NCI-H1694 treated with DMSO at 0.1 percent for 48 hours (cell line): Measurements from ENCODE around the gene PRPF39.
A peak's percentile ranks its signal among the peaks of the same experiment; 100 is the strongest.

Source experiments
- DNase-seq: peaks from one replicate; lab custom pipeline; 2025; lab: John Stamatoyannopoulos, UW

Gene PRPF39

DNA sequence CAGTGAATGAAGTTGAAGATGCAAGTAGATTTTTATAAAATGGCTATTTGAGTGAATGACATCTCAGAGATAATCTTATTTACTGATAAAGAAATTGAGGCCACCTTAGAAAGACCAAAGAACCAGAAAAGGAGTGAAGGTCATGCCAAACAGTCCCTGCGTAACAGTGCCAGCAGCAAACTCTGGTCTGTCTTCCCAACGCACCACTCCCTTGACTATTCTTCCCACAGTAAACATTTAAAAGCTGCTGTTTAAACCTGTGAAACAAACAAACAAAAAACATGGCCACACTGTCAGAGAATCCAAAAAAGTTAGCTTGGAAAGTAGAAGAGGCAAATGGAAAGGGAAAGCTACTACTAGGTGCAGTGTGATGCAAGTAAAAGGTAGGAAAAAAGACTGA, 1.5 kb upstream of the PRPF39 start:
- no peak for DNase-seq

DNA sequence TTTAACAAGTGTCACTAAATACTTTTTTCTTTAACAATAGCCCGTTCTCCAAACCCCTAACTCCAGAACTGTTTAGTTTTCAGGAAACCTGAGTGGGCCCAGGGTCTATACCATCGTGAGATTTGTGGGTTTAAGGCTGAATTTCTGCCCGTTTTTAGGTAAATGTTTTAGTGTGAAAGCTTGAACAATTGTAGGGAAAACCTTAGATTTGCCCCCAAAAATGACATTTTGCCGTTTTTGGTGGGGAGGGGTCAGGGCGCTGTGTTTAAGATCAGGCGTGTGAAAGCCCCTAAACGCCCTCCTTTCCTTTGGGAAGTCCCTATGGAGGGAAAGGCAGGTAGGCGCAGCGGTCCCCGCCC, 320 bp upstream of the PRPF39 start:
- DNase-seq: no peak

DNA sequence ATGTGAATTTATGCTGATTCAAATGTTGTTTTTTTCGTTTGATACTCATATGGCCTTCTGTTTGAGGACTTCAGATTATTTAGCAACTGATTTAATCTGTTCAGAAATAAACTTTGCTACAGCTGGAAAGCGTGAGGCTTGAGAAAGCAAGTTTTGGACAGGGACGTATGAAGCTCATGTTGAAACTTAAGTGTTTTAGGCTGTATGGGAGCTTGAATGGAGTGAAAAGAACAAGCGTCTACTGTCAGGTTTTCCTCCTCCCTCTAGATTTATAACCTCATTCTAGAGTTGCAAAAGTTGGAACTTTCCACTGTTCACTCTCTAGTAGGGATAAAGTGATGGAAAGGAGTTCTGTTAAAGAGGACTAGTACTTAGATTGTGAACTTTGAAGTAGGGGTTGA, 1.0 kb downstream of the PRPF39 start:
- DNase-seq: no peak

DNA sequence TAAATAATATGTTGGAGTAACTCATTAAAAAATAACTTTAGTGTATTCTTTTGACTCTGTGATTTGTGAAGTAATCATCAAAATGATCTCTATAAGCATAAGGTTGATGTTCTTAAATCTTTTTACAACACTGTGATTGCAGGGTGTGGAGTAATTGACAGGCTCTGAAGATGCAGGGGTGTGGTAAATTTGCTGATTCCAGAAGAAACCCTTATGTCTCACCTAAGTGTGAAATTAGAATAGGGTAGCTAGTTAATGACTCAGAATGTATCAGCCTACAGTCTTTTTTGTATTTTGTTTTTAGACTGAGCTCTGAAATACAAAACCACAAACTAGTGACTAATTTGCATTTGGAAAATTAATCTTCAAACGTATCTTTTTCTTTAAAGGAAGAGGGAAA, 5.9 kb downstream of the PRPF39 start:
- no peak for DNase-seq

DNA sequence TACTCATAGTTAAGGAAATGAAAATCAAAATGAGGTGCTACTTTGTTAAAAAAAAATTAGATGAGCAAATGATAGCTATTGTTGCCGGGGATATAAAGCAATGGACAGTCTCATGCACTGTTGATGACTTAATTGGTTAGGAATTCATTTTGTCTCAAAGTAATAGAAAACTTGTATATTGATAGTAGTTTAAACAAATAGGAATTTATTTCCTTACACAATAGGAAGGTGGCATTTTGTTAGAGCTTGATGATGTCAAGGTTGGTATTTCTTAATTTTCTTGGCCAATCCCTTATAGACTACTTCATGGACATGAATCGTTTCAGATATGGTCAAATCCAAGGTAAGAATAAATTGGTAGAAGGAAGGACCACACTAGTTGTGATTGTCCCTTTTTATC, 7.8 kb downstream of the PRPF39 start:
- no peak for DNase-seq

DNA sequence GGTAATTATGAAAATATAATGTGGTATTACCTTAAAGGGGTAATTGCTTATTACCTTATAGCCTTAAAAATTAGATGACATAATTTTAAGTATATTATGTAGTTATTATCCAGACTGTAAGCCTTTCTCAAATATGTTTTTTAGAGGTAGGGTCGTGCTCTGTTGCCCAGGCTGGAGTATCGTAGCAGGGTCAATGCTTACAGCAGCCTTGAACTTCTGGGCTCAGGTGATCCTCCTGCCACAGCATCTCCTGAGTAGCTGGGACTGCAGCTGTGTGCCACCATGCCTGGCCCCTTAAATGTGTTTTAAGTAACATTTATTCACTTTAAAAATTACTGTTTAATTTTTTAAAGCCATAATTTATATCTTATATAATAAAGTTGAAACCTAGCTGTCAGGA, 10.4 kb downstream of the PRPF39 start:
- no peak for DNase-seq

DNA sequence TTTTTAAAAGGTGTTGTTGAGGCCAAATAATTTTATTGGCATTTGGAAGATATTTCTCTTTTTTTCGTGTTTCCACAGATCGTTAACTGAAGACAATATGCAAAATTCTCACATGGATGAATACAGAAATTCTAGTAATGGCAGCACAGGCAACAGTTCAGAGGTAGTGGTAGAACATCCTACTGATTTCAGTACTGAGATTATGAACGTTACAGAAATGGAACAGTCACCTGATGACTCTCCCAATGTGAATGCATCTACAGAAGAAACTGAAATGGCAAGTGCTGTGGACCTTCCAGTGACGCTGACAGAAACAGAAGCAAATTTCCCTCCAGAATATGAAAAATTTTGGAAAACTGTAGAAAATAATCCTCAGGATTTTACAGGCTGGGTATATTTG, 11.2 kb downstream of the PRPF39 start:
- DNase-seq: no peak

DNA sequence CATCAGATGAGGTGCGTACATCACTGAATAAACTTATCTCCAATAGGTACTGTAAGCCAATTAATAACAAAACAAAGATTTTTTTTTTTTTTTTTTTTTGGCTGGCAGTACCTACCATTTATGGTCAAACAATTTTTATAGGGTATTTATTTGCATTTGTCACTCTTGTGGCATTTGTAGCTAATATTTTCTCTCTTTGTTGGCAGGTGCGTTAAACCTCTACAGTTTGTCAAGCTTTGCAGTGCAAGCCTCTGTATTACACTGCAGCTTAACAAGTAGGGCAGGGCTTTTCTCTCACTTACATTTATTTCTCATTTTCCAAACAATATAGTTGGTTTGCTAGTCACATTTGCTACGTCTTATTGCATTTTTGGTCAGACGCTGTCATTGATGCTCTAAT, 12.3 kb downstream of the PRPF39 start:
- DNase-seq: no peak

DNA sequence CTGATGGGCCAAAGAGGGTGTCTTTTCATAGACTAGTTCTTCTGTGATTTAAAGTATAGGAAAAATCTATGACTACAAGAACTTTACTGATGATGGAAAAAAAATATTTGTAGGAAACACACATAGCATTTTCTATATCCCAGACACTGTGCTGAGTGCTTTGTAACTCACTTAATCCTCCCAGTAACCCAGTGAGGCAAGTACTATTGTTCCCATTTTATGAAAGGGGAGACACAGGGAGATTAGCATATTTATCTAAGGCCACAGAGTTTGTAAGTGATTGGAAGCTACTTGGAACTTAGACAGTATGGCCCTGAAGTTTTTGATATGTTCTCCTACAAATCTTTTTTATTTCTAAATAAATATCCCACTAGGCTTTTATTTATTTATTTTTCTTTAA, 19.9 kb downstream of the PRPF39 start:
- DNase-seq: no peak

DNA sequence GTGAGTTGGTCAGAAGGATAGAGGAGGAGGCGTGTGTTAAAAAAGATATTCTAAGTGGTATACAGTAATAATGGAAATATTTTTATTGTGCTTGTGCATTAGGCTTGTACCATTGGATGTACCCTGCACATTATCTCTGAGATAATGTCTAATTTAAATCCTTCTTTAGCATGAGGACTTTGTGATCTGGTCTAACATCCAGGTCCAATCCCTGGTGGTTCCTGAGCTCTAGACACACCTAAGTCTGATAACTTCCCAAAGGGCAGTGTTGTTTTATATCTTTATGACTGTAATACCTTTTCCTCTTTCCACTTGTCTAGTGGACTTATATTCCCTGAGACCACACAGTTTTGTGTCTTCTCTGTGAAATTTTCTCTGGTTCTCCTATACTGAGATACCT, 20.6 kb downstream of the PRPF39 start:
- no peak for DNase-seq

DNA sequence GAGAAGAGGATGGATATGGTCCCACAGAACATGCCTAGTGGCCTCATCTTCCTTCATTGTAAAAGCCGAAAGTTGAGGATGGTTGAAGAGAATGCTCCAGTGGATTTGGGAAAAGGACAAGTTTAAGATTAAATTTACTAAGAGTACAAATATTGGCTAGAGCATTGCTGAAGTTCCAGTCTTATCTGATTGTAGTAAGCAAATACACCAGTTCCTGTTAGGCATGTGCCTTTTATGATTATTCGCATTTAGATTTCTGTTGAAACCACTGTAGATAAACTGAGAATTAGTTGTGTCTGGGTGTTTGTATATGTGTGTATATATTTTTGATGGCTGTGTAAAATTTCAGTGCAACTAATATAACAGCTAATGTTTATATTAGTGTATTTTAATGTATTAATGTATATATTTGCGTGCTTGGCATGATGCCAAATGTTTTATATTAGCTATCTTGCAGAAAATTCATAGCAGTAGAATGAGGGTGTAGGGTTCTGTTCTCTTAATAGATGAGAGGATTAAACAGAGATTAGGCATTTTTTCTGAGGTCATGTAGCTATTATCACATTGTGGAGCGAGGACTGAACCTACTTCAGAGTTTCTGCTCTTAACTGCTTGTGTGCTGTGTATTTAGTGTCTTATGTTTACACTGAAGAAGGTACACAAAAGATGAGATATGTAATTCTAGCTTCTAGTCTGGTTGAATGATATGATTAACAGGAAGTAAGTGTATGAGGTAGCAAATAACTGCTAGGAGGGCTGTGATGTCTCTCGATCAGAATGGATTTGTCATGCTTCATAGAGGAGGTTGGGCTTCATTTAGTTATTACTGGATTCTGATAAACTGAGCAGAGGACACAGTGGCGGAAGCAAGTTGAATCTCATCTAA, 29.2 kb downstream of the PRPF39 start:
- DNase-seq: no peak

DNA sequence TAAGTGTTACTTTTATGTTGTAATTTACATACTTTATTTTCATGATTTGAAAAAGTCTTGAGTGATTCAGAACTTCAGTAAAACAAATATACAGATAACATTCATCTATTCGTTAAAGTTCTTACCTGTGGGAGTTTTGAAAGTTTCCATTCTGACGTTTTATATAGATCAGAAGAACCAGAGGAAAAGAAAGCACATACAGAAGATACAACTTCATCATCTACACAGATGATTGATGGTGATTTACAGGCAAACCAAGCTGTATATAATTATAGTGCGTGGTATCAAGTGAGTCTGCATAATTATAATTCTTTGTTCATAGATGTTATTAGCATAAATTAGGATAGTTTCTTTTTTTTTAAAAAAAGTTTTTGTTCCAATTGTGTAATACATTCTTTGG, 30.4 kb downstream of the PRPF39 start:
- no peak for DNase-seq

DNA sequence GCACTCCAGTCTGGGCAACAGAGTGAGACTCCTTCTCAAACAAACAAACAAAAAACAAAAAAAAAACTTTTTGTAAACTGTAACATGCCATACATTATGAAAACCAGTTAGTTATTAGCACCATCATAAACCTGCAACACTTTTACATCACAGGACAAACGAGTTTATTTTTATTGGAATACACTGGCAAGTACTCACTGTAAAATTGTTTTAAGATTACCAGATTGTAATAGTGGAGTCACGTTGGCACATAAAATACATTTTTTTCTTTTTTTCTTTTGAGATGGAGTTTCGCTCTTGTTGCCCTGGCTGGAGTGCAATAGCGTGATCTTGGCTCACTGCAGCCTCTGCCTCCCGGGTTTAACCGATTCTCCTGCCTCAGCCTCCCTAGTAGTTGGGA, 34.7 kb downstream of the PRPF39 start:
- DNase-seq: no peak

DNA sequence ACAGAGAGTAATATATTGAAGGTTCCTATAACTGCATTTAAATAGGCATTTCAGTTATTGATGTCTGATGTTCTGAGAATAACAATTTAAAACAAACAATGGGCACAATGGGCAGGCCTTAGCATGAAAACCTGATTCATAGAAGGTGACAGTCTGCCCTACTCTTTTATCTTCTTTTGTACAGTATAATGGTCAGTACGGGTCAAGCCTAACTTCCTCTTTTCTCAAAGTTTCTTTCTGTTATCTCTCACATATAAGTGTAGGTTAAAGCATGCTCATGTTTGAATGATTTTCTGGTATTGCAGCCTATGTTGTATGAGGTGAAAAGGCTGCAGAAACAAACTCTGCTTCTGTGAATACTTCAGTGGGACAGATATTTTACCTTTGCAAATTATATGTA, 36.2 kb downstream of the PRPF39 start:
- no peak for DNase-seq

DNA sequence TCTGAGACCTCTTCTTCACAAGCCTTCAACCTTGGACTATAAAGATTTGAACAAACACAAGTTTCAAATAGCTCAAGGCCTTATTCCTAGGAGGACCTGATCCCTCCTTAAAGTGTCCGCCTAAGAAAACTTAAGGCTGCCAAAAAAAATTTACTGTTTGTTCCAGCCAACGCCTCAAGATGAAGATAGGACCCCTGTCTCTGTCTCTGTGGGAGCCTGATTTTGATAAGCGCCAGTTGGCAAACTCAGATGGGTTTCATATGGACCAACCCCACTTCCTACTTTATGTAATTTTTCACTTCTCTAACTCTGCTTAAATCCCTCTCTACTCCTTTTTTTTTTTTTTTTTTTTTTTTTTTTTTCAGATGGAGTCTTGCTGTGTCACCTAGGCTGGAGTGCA, 39.4 kb downstream of the PRPF39 start:
- no peak for DNase-seq

DNA sequence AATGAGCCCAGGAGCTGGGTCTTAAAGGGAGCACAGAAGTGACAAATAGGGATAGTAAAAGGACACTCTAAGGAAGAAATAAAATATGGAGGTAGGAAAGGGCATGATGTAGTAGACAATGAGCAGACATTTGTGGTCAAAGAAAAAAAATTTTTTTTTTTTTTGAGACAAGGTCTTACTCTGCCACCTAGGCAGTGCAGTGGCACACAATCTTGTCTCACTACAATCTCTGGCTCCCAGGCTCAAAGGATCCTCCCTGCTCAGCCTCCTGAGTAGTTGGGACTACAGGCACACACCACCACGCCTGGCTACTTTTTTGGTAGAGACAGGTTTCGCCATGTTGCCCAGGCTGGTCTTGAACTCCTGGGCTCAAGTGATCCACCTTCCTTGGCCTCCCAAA, 41.8 kb downstream of the PRPF39 start:
- no peak for DNase-seq

DNA sequence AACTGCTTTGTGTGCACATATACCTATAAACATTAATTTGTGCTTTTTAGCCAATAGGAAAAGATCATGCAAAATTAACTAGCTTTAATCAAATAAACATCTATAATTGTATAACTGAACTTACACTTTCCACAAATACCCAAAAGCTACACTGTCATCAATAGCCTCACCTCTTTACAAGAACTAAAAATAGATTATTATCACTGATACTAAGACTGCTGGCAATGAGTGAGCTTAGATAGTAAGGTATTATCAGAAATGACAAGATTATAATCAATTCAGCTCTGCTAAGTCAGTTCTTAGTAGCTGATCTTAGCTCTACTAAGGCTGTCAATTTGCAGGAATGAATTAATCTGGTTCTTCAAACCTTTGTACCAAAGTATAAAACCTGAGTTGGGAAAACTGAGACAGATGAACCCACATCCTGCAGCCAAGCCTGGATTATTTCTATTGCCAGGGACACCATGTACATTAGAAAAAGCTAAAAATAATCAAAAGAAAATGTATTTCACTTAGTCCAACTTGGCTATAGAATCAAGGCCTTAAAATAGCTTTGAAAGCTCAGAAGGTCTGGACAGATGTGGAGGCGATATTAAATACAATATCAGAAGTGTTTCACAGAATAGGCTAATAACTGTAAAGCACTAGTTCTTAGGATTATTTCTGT, 45.2 kb downstream of the PRPF39 start:
- no peak for DNase-seq

DNA sequence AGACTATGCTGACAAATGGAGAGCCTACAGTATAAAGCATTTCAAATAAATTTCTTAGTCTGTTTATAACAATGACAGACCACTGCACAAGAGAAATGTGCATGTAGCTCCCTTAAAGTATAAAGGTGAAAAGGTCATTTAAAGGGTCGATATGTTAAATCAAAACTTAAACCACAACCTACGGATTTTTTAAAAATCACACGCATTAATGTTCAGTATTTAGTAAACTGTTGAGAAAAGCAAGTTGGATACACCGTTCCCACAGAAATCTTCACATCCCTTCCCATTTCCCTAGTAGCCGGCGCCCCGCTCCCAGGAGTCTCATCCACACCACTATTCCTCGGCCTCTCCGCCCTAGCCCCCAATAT, 49.8 kb downstream of the PRPF39 start:
- DNase-seq: no peak

DNA sequence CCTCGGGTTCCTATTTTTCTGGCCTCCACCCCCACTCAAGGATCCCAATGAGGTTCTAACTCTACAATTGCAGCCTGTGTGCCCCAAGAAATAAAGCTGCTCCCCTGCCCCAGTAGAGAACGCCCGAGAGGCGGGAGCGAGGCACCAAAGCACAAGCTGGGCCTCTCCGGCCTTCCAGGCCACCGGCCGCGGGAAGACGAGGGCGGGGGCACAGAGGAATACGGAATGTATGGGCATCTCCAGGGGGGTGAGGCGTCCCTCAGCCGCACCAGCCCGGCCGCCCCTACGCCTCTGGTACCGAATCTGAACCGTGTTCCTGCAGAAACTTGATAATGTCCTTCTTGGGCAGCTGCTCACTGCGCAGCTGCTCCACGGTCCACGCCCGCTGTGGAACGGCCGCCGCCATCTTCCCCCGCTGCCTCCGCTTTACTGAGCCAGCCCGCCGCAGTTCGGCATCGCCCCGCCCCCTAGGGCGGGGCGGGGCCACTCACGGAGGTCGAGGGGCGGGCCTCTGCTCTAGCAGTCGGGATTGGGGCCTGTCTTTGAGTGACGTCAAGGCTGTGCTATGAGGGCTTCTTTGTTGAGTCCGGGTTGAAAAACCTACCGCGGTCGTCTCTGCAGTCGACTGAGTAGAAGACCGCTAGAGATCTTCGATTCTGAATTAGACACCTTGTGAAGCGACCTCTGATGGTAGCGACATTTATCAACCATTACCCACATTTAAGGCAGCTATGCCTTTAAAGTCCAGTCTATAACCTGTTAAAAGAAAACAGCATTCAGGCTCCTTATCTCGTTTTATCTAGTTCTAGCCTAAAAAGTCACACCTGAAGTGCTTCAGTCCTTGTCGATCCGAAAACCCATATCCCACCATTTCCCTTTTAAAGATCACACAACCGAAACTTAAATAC, 50.4 kb downstream of the PRPF39 start, which contains the start of gene FKBP3:
FKBP3 (minus strand) TSS at position 431 of the 908 bp plus-strand sequence; CDS start at position 406, 25 bp downstream.
- DNase-seq: peak; percentile 98

DNA sequence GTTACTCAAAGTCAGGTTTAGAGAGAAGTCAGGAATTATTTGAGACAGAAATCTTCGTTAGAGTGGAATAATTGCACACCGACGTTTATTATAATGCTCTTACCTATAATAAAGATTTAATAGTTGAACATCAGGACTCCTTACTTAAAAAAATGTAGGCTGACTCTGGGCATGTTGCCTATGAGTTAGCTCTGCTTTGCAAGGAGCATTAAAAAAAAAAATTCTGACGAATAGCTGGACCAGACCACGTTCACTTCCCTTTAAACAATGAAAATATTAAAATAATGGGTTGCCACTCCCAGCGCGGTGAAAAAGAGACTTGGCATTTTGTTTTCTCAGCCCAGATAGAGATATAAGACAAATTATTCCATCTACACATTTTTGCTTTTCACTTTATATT, 51.2 kb downstream of the PRPF39 start:
- DNase-seq: peak; percentile 50

DNA sequence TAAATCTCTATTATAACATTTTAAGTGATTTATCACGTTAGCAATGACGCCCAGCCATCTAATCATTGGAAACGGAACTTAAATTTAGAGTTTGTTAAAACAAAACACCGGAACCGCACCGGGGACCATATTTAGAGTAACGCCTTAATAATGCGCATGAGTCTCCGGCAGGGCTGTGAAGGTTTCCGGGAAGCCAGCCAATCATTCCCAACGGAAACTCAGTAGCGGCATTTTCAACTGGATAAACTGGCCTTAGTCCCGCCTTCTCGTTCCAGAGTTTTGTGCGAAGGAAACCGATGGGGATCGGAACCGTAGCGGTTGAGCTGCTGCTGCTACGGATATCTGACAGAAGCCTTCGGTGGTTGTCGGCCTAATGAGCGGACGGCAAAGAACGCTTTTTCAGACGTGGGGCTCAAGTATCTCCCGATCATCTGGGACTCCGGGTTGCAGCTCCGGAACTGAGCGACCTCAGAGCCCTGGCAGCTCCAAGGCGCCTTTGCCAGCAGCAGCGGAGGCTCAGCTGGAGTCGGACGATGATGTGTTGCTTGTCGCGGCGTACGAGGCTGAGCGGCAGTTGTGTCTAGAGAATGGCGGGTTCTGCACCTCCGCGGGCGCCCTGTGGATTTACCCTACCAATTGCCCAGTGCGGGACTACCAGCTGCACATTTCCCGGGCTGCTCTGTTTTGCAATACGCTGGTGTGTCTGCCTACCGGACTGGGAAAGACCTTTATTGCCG, 51.9 kb downstream of the PRPF39 start, which contains the start of gene FANCM:
FANCM (plus strand) TSS at position 272 of the 737 bp plus-strand sequence; CDS start at position 374, 102 bp downstream.
- peak; percentile 97 for DNase-seq

DNA sequence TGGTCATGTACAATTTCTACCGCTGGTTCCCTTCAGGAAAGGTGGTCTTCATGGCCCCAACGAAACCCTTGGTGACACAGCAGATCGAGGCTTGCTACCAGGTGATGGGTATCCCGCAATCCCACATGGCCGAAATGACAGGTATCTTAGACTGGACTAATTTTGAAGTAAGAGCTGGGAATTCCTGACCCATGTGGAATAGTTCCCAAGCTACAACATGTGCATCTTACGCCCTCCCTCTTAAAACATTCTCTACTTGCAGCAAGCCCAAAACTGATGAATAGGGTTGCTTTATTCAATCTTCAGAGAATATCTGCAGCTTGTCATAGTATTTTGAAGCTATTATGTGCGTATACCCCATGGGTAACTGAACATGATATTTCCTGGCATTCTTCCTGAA, 52.5 kb downstream of the PRPF39 start:
- no peak for DNase-seq
